HepG2 (cell line): ENCODE data around the gene AHCYL2.

Experiments used
- HNRNPL ChIP-seq: fragments of 200-400 bp; formaldehyde crosslinking; IDR thresholded peaks from 2 replicates; pipeline ENCODE4 v1.6.1; 2017; ENCODE audit warnings: mild to moderate bottlenecking, low read depth, low read length
- NKX3-1 ChIP-seq: sonication (generic); formaldehyde crosslinking; IDR thresholded peaks from 2 replicates; pipeline ENCODE4 v1.5.0; 2020; ENCODE audit warnings: missing genetic modification reagents
- PBX3 ChIP-seq: sonication (generic); formaldehyde crosslinking; IDR thresholded peaks from 2 replicates; pipeline ENCODE4 v1.8.1; 2023; ENCODE audit warnings: missing genetic modification reagents, inconsistent platforms, borderline replicate concordance
- RFX3 ChIP-seq: IDR thresholded peaks from 2 replicates; pipeline ENCODE4 v1.6.1; 2016; ENCODE audit warnings: missing biosample characterization, missing genetic modification reagents
- TAF1 ChIP-seq: sonication (generic); formaldehyde crosslinking; IDR thresholded peaks from 2 replicates; pipeline ENCODE4 v1.4.0; 2020; ENCODE audit warnings: missing genetic modification reagents
- TAF15 ChIP-seq: fragments of 200-400 bp; formaldehyde crosslinking; IDR thresholded peaks from one replicate; pipeline ENCODE4 v1.6.1; 2018; ENCODE audit warnings: mild to moderate bottlenecking, low read depth, low read length; ENCODE audit not compliant: poor library complexity, severe bottlenecking
- YY1 ChIP-seq: IDR thresholded peaks from 2 replicates; pipeline ENCODE4 v1.6.1; 2011; ENCODE audit warnings: low read length, low read depth, moderate library complexity, mild to moderate bottlenecking; ENCODE audit not compliant: insufficient read depth, insufficient replicate concordance
- ZNF142 ChIP-seq: sonication (generic); formaldehyde crosslinking; IDR thresholded peaks from 2 replicates; pipeline ENCODE4 v1.4.0; 2020; ENCODE audit warnings: missing genetic modification reagents
- ZNF18 ChIP-seq: sonication (generic); formaldehyde crosslinking; IDR thresholded peaks from 2 replicates; pipeline ENCODE4 v1.8.0; 2022; ENCODE audit warnings: mild to moderate bottlenecking, missing genetic modification reagents; ENCODE audit not compliant: insufficient replicate concordance
- ZXDC ChIP-seq: sonication (generic); formaldehyde crosslinking; IDR thresholded peaks from 2 replicates; pipeline ENCODE4 v1.5.0; 2020; ENCODE audit warnings: mild to moderate bottlenecking, missing genetic modification reagents

- no peak for TF ChIP-seq ZNF142 (CRISPR knock-in tag)
- TF ChIP-seq RFX3 (CRISPR knock-in tag): no peak
- no peak for TF ChIP-seq TAF15
- TF ChIP-seq ZXDC: no peak
- no peak for TF ChIP-seq HNRNPL
- no peak for TF ChIP-seq ZNF18 (CRISPR knock-in tag)
- TF ChIP-seq YY1: no peak
- TF ChIP-seq TAF1 (CRISPR knock-in tag): no peak
- no peak for TF ChIP-seq NKX3-1
- TF ChIP-seq PBX3: no peak
These were observed 197.0 kb downstream of the AHCYL2 start for GRCh38 chr7:129421717-129422250.
